ENCODE data around the gene TRIM14.

TRIM14 gene

GRCh38 chr9:98047002-98047401 is 72.0 kb downstream of the TRIM14 start:
- Histone ChIP-seq H3K4me3 (ENCODE audit: extremely low read depth, insufficient read depth, low read length, poor library complexity, severe bottlenecking) (no peak overlapping the region), H3K27ac (ENCODE audit: low read depth, low read length, severe bottlenecking) (no peak overlapping the region), H3K4me1 (ENCODE audit: control insufficient read depth, insufficient read depth, low read length, poor library complexity, severe bottlenecking) (no peaks in the 10 kb centered on the region), H3K36me3 (ENCODE audit: control insufficient read depth, insufficient read depth, low read length) (no peaks in the 10 kb centered on the region), H3K9me3 (ENCODE audit: control insufficient read depth, low read length) (no peaks in the 10 kb centered on the region)
- 79 to 80% methylated on average over 1 to 2 of the region's 5 CpGs for WGBS, 2 experiments (ENCODE audit: insufficient coverage in 2 of 2)

GRCh38 chr9:98046180-98046543 is 72.9 kb downstream of the TRIM14 start:
- WGBS, 2 experiments (ENCODE audit: insufficient coverage in 2 of 2), result 96 to 98% methylated on average over 5 to 8 of the region's 9 CpGs
- Histone ChIP-seq H3K9me3 (ENCODE audit: control insufficient read depth, low read length) (no peaks in the 10 kb centered on the region), H3K36me3 (ENCODE audit: control insufficient read depth, insufficient read depth, low read length) (no peaks in the 10 kb centered on the region), H3K27ac (ENCODE audit: low read depth, low read length, severe bottlenecking) (no peak overlapping the region), H3K4me1 (ENCODE audit: control insufficient read depth, insufficient read depth, low read length, poor library complexity, severe bottlenecking) (no peaks in the 10 kb centered on the region), H3K4me3 (ENCODE audit: extremely low read depth, insufficient read depth, low read length, poor library complexity, severe bottlenecking) (no peak overlapping the region)

GRCh38 chr9:98045234-98046179 is 73.5 kb downstream of the TRIM14 start:
- 91 to 93% methylated on average over 5 to 6 of the region's 6 CpGs for WGBS, 2 experiments (ENCODE audit: insufficient coverage in 2 of 2)
- Histone ChIP-seq H3K9me3 (ENCODE audit: control insufficient read depth, low read length) (no peaks in the 10 kb centered on the region), H3K36me3 (ENCODE audit: control insufficient read depth, insufficient read depth, low read length) (no peaks in the 10 kb centered on the region), H3K27ac (ENCODE audit: low read depth, low read length, severe bottlenecking) (no peak overlapping the region), H3K4me3 (ENCODE audit: extremely low read depth, insufficient read depth, low read length, poor library complexity, severe bottlenecking) (no peak overlapping the region), H3K4me1 (ENCODE audit: control insufficient read depth, insufficient read depth, low read length, poor library complexity, severe bottlenecking) (no peaks in the 10 kb centered on the region)

- no peaks in the 10 kb centered on the region for H3K4me1 ChIP-seq (ENCODE audit: control insufficient read depth, insufficient read depth, low read length, poor library complexity, severe bottlenecking)
- WGBS, 2 experiments (ENCODE audit: insufficient coverage in 2 of 2), result 68% methylated on average over 4 of the region's 5 CpGs; no CpG with 5 or more reads in 1 of the 2 experiments
- no peaks in the 10 kb centered on the region for H3K9me3 ChIP-seq (ENCODE audit: control insufficient read depth, low read length)
- no peaks in the 10 kb centered on the region for H3K36me3 ChIP-seq (ENCODE audit: control insufficient read depth, insufficient read depth, low read length)
- no peak overlapping the region for H3K4me3 ChIP-seq (ENCODE audit: extremely low read depth, insufficient read depth, low read length, poor library complexity, severe bottlenecking)
- H3K27ac ChIP-seq (ENCODE audit: low read depth, low read length, severe bottlenecking), result no peak overlapping the region
Measured at GRCh38 chr9:98043915-98044314, 75.1 kb downstream of the TRIM14 start.

GRCh38 chr9:98040212-98040611 is 78.8 kb downstream of the TRIM14 start:
- Histone ChIP-seq H3K9me3 (ENCODE audit: control insufficient read depth, low read length) (no peaks in the 10 kb centered on the region), H3K4me1 (ENCODE audit: control insufficient read depth, insufficient read depth, low read length, poor library complexity, severe bottlenecking) (no peaks in the 10 kb centered on the region), H3K27ac (ENCODE audit: low read depth, low read length, severe bottlenecking) (no peak overlapping the region), H3K4me3 (ENCODE audit: extremely low read depth, insufficient read depth, low read length, poor library complexity, severe bottlenecking) (no peak overlapping the region), H3K36me3 (ENCODE audit: control insufficient read depth, insufficient read depth, low read length) (no peaks in the 10 kb centered on the region)
- 92 to 95% methylated on average over 6 of the region's 6 CpGs for WGBS, 2 experiments (ENCODE audit: insufficient coverage in 2 of 2)

GRCh38 chr9:98039607-98040017 is 79.4 kb downstream of the TRIM14 start:
- no peak overlapping the region for H3K27ac ChIP-seq (ENCODE audit: low read depth, low read length, severe bottlenecking)
- no peaks in the 10 kb centered on the region for H3K9me3 ChIP-seq (ENCODE audit: control insufficient read depth, low read length)
- no peaks in the 10 kb centered on the region for H3K4me1 ChIP-seq (ENCODE audit: control insufficient read depth, insufficient read depth, low read length, poor library complexity, severe bottlenecking)
- no peaks in the 10 kb centered on the region for H3K36me3 ChIP-seq (ENCODE audit: control insufficient read depth, insufficient read depth, low read length)
- WGBS, 2 experiments (ENCODE audit: insufficient coverage in 2 of 2), result 79% methylated on average over 8 to 10 of the region's 10 CpGs
- H3K4me3 ChIP-seq (ENCODE audit: extremely low read depth, insufficient read depth, low read length, poor library complexity, severe bottlenecking), result no peak overlapping the region

GRCh38 chr9:98038958-98039357 is 80.1 kb downstream of the TRIM14 start:
- Histone ChIP-seq H3K4me3 (ENCODE audit: extremely low read depth, insufficient read depth, low read length, poor library complexity, severe bottlenecking) (no peak overlapping the region), H3K27ac (ENCODE audit: low read depth, low read length, severe bottlenecking) (no peak overlapping the region), H3K9me3 (ENCODE audit: control insufficient read depth, low read length) (no peaks in the 10 kb centered on the region), H3K4me1 (ENCODE audit: control insufficient read depth, insufficient read depth, low read length, poor library complexity, severe bottlenecking) (no peaks in the 10 kb centered on the region), H3K36me3 (ENCODE audit: control insufficient read depth, insufficient read depth, low read length) (no peaks in the 10 kb centered on the region)
- WGBS, 2 experiments (ENCODE audit: insufficient coverage in 2 of 2), result 82 to 88% methylated on average over 2 to 8 of the region's 8 CpGs

GRCh38 chr9:98037357-98037756 is 81.7 kb downstream of the TRIM14 start:
- H3K4me1 ChIP-seq (ENCODE audit: control insufficient read depth, insufficient read depth, low read length, poor library complexity, severe bottlenecking), result peaks cover under 1% of the 10 kb centered on the region
- no peak overlapping the region for H3K4me3 ChIP-seq (ENCODE audit: extremely low read depth, insufficient read depth, low read length, poor library complexity, severe bottlenecking)
- no peaks in the 10 kb centered on the region for H3K9me3 ChIP-seq (ENCODE audit: control insufficient read depth, low read length)
- H3K36me3 ChIP-seq (ENCODE audit: control insufficient read depth, insufficient read depth, low read length), result no peaks in the 10 kb centered on the region
- no peak overlapping the region for H3K27ac ChIP-seq (ENCODE audit: low read depth, low read length, severe bottlenecking)

- H3K27ac ChIP-seq (ENCODE audit: low read depth, low read length, severe bottlenecking), result no peak overlapping the region
- H3K36me3 ChIP-seq (ENCODE audit: control insufficient read depth, insufficient read depth, low read length), result no peaks in the 10 kb centered on the region
- no peaks in the 10 kb centered on the region for H3K9me3 ChIP-seq (ENCODE audit: control insufficient read depth, low read length)
Measured at GRCh38 chr9:98034593-98035546, 84.2 kb downstream of the TRIM14 start.

GRCh38 chr9:98031935-98032334 is 87.1 kb downstream of the TRIM14 start:
- 100% methylated on average over 1 of the region's 1 CpG; no CpG with 5 or more reads in 1 of the 2 experiments for WGBS, 2 experiments (ENCODE audit: insufficient coverage in 2 of 2)
- no peak overlapping the region for H3K27ac ChIP-seq (ENCODE audit: low read depth, low read length, severe bottlenecking)
- H3K4me3 ChIP-seq (ENCODE audit: extremely low read depth, insufficient read depth, low read length, poor library complexity, severe bottlenecking), result no peak overlapping the region

More at GRCh38 chr9:98034593-98035546, 84.2 kb downstream of the TRIM14 start:
- H3K4me1 ChIP-seq (ENCODE audit: control insufficient read depth, insufficient read depth, low read length, poor library complexity, severe bottlenecking), result peaks cover 5% of the 10 kb centered on the region
- WGBS, 2 experiments (ENCODE audit: insufficient coverage in 2 of 2), result 22 to 26% methylated on average over 8 to 11 of the region's 20 CpGs
- no peak overlapping the region for H3K4me3 ChIP-seq (ENCODE audit: extremely low read depth, insufficient read depth, low read length, poor library complexity, severe bottlenecking)

More at GRCh38 chr9:98031935-98032334, 87.1 kb downstream of the TRIM14 start:
- H3K36me3 ChIP-seq (ENCODE audit: control insufficient read depth, insufficient read depth, low read length), result no peaks in the 10 kb centered on the region
- H3K4me1 ChIP-seq (ENCODE audit: control insufficient read depth, insufficient read depth, low read length, poor library complexity, severe bottlenecking), result peaks cover 5% of the 10 kb centered on the region
- no peaks in the 10 kb centered on the region for H3K9me3 ChIP-seq (ENCODE audit: control insufficient read depth, low read length)

Measured in mesodermal cell (in vitro differentiated cells).